ENCODE measurements around the gene HLF. TPM values are rescaled to one million over a fixed set of nuclear protein-coding genes. Genes with fewer than 3 reads are reported as not detected.

The HLF gene
- total RNA-seq, 1 donor from 2014 or later = 0.69 TPM

- ATAC-seq (ENCODE audit: low read depth) (no peak), DNase-seq (no peak)
- peaks cover 22% of the 10 kb centered on the region for H3K4me1 Mint-ChIP-seq
- ChIA-PET CTCF (interaction anchor here (0.9 to 3.1 kb wide), 7 partner anchors 9 to 306 kb away, joined by 3 to 58 read pairs (median 4); no protein-coding TSS in a partner anchor), POLR2A (no interaction called here)
- no peaks in the 10 kb centered on the region for H3K9me3 Mint-ChIP-seq
- H3K27me3 Mint-ChIP-seq = peaks cover 4% of the 10 kb centered on the region
- H3K27ac Mint-ChIP-seq = no peak overlapping the region
- TF ChIP-seq, protein P1, sequence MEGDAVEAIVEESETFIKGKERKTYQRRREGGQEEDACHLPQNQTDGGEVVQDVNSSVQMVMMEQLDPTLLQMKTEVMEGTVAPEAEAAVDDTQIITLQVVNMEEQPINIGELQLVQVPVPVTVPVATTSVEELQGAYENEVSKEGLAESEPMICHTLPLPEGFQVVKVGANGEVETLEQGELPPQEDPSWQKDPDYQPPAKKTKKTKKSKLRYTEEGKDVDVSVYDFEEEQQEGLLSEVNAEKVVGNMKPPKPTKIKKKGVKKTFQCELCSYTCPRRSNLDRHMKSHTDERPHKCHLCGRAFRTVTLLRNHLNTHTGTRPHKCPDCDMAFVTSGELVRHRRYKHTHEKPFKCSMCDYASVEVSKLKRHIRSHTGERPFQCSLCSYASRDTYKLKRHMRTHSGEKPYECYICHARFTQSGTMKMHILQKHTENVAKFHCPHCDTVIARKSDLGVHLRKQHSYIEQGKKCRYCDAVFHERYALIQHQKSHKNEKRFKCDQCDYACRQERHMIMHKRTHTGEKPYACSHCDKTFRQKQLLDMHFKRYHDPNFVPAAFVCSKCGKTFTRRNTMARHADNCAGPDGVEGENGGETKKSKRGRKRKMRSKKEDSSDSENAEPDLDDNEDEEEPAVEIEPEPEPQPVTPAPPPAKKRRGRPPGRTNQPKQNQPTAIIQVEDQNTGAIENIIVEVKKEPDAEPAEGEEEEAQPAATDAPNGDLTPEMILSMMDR (IDR thresholded peaks at IDR 0.05) = peak; percentile 77
- H3K36me3 Mint-ChIP-seq (ENCODE audit: low read depth) = no peaks in the 10 kb centered on the region
- intact Hi-C loops (cut with micrococcal nuclease) = loop anchor here (1.0 to 2.0 kb wide), 4 partner anchors 61 to 303 kb away; no protein-coding TSS in a partner anchor
- no peak overlapping the region for H3K4me3 Mint-ChIP-seq
Observed at GRCh38 chr17:55296171-55296695, 31.5 kb downstream of the HLF start.

DNA sequence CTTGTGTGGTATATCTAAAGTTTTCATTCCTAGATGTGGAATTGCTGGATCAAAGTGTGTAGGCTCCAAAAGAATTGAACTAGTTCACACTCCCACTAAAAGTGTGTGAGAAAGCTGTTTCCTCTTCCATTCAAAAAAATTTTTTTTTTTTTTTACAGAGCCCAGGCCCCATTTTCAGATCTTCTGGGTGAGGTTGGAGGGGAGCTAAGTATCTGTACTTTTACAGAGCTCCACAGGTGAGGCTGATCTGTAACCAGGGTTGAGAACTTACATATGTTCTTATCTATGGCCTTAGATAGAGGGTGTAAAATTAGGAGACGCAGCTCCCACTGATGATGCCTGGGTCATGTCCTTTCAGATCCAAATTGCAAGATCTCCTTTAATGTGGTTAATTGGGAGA, 31.9 kb downstream of the HLF start:
- no peak overlapping the region for H3K4me3 Mint-ChIP-seq
- ATAC-seq (ENCODE audit: low read depth) = no peak
- peaks cover 4% of the 10 kb centered on the region for H3K27me3 Mint-ChIP-seq
- intact Hi-C loops (cut with micrococcal nuclease) = loop anchor here (1.0 to 2.0 kb wide), 4 partner anchors 60 to 303 kb away; no protein-coding TSS in a partner anchor
- CTCF ChIA-PET = interaction anchor here (0.9 to 3.1 kb wide), 8 partner anchors 9 to 307 kb away, joined by 3 to 58 read pairs (median 4); no protein-coding TSS in a partner anchor
- H3K36me3 Mint-ChIP-seq (ENCODE audit: low read depth) = no peaks in the 10 kb centered on the region
- TF ChIP-seq, protein P1 (IDR thresholded peaks at IDR 0.05) = no peak
- H3K9me3 Mint-ChIP-seq = no peaks in the 10 kb centered on the region
- DNase-seq = no peak
- POLR2A ChIA-PET = interaction anchor here (0.6 kb wide), 1 partner anchor 304 kb away, joined by 6 read pairs; no protein-coding TSS in a partner anchor
- H3K27ac Mint-ChIP-seq = no peak overlapping the region
- peaks cover 22% of the 10 kb centered on the region for H3K4me1 Mint-ChIP-seq

GRCh38 chr17:55298111-55298730, 33.5 kb downstream of the HLF start:
- TF ChIP-seq, protein P1 (IDR thresholded peaks at IDR 0.05) = no peak
- ATAC-seq (ENCODE audit: low read depth) = no peak
- CTCF ChIA-PET = interaction anchor here (3.1 kb wide), 1 partner anchor 305 kb away, joined by 58 read pairs; no protein-coding TSS in a partner anchor
- Mint-ChIP-seq H3K36me3 (ENCODE audit: low read depth) (no peaks in the 10 kb centered on the region), H3K4me3 (no peak overlapping the region), H3K4me1 (peaks cover 22% of the 10 kb centered on the region), H3K9me3 (no peaks in the 10 kb centered on the region), H3K27me3 (no peaks in the 10 kb centered on the region), H3K27ac (no peak overlapping the region)
- DNase-seq = no peak
- POLR2A ChIA-PET = no interaction called here
- intact Hi-C loops (cut with micrococcal nuclease) = no loop called here

DNA sequence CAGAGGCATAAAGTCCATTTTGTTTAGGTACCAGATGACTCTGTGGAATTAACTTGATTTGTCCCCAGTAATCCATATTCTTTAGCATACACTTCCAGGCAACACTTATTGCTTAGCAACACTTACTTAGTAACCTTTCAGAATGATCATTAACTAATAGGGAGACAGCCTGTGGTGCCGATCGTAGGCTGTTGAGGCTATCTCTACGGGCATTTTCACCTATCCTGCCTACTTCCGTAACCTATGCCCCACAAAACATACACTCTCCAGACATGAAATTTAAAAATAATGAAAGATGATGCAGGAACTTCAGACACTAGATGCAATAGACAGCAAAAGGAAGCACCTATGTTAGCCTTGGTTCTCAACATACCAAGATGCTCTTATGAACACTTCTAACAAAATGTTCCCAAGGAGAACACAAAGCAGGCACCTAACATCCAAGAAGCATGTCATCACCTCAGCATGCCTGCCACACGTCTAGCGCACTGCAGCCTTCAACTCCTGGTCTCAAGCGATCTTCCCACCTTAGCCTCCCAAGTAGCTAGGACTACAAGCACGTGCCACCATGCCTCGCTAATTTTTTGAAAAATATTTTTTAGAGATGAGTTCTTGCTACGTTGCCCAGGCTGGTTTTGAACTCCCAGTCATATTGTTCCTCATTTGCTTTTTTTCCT, 34.5 kb downstream of the HLF start:
- DNase-seq (no peak), ATAC-seq (ENCODE audit: low read depth) (no peak)
- H3K27me3 Mint-ChIP-seq = no peaks in the 10 kb centered on the region
- intact Hi-C loops (cut with micrococcal nuclease) = no loop called here
- no peak overlapping the region for H3K4me3 Mint-ChIP-seq
- ChIA-PET POLR2A (no interaction called here), CTCF (no interaction called here)
- no peaks in the 10 kb centered on the region for H3K9me3 Mint-ChIP-seq
- H3K36me3 Mint-ChIP-seq (ENCODE audit: low read depth) = no peaks in the 10 kb centered on the region
- H3K4me1 Mint-ChIP-seq = peaks cover 15% of the 10 kb centered on the region
- TF ChIP-seq, protein P1 (IDR thresholded peaks at IDR 0.05) = no peak
- no peak overlapping the region for H3K27ac Mint-ChIP-seq

- H3K27me3 Mint-ChIP-seq = no peaks in the 10 kb centered on the region
- no peaks in the 10 kb centered on the region for H3K9me3 Mint-ChIP-seq
- TF ChIP-seq, protein P1 (IDR thresholded peaks at IDR 0.05) = no peak
- H3K4me1 Mint-ChIP-seq = peaks cover 9% of the 10 kb centered on the region
- ATAC-seq (ENCODE audit: low read depth) (no peak), DNase-seq (no peak)
- intact Hi-C loops (cut with micrococcal nuclease) = no loop called here
- POLR2A ChIA-PET = no interaction called here
- no peaks in the 10 kb centered on the region for H3K36me3 Mint-ChIP-seq (ENCODE audit: low read depth)
- no peak overlapping the region for H3K27ac Mint-ChIP-seq
- no peak overlapping the region for H3K4me3 Mint-ChIP-seq
- CTCF ChIA-PET = no interaction called here
Observed at GRCh38 chr17:55299890-55300289, 35.1 kb downstream of the HLF start.
